Mesendoderm (in vitro differentiated cells): Measurements from ENCODE around the gene FTO.

Source experiments
- DNase-seq: peaks from one replicate; pipeline ENCODE4 v3.0.0; 2013
- H2AK5ac ChIP-seq: 2 replicates; pipeline ENCODE4 v1.6.1; 2013; ENCODE audit warnings: low read length, inconsistent platforms
- H2BK120ac ChIP-seq: 2 replicates; pipeline ENCODE4 v1.6.1; 2013; ENCODE audit warnings: low read depth, mild to moderate bottlenecking, low read length, moderate library complexity, mixed read lengths
- H2BK15ac ChIP-seq: replicated peaks from 2 replicates; pipeline ENCODE4 v1.6.1; 2013; ENCODE audit warnings: low read depth, mild to moderate bottlenecking, moderate library complexity
- H2BK5ac ChIP-seq: 2 replicates; pipeline ENCODE4 v1.6.1; 2013; ENCODE audit warnings: low read length, inconsistent platforms
- H3K18ac ChIP-seq: 2 replicates; pipeline ENCODE4 v1.6.1; 2013; ENCODE audit warnings: mild to moderate bottlenecking, low read length, mixed read lengths
- H3K23ac ChIP-seq: one replicate; pipeline ENCODE4 v1.6.1; 2013; ENCODE audit warnings: low read length
- H3K27ac ChIP-seq: 2 replicates; pipeline ENCODE4 v1.5.1; 2013; ENCODE audit warnings: low read depth, mild to moderate bottlenecking, inconsistent platforms, low read length, moderate library complexity
- H3K27me3 ChIP-seq: 2 replicates; pipeline ENCODE4 v1.6.1; 2013; ENCODE audit warnings: low read length, control low read depth, mild to moderate bottlenecking, inconsistent platforms; ENCODE audit not compliant: insufficient read depth, poor library complexity
- H3K36me3 ChIP-seq: 2 replicates; pipeline ENCODE4 v1.6.1; 2013; ENCODE audit warnings: low read length, inconsistent platforms; ENCODE audit not compliant: control insufficient read depth, insufficient read depth
- H3K4ac ChIP-seq: one replicate; pipeline ENCODE4 v1.6.1; 2013; ENCODE audit warnings: low read depth, mild to moderate bottlenecking, low read length, moderate library complexity
- H3K4me1 ChIP-seq: 2 replicates; pipeline ENCODE4 v1.6.1; 2013; ENCODE audit warnings: low read depth, low read length, inconsistent platforms; ENCODE audit not compliant: control insufficient read depth
- H3K4me2 ChIP-seq: 2 replicates; pipeline ENCODE4 v1.6.1; 2013; ENCODE audit warnings: low read length
- H3K4me3 ChIP-seq: 2 replicates; pipeline ENCODE4 v1.5.1; 2013; ENCODE audit warnings: mild to moderate bottlenecking, low read length
- H3K56ac ChIP-seq: one replicate; pipeline ENCODE4 v1.6.1; 2013; ENCODE audit warnings: low read length
- H3K79me1 ChIP-seq: 2 replicates; pipeline ENCODE4 v1.6.1; 2013; ENCODE audit warnings: low read length, inconsistent platforms
- H3K79me2 ChIP-seq: 2 replicates; pipeline ENCODE4 v1.6.1; 2013; ENCODE audit warnings: mild to moderate bottlenecking, low read length; ENCODE audit not compliant: control insufficient read depth, insufficient read depth
- H3K9ac ChIP-seq: 2 replicates; pipeline ENCODE4 v1.6.1; 2013; ENCODE audit warnings: low read length, inconsistent platforms
- H4K5ac ChIP-seq: one replicate; pipeline ENCODE4 v1.6.1; 2013; ENCODE audit warnings: low read length
- H4K8ac ChIP-seq: one replicate; pipeline ENCODE4 v1.6.1; 2013; ENCODE audit warnings: low read depth, mild to moderate bottlenecking, control low read depth, low read length, moderate library complexity
- WGBS: extraction: QIAGEN DNeasy Blood & Tissue Kit; methylation state at CpG from one replicate; pipeline ENCODE4 v1.1.7; 2013; ENCODE audit warnings: low lambda C conversion rate, missing lambda C conversion rate; ENCODE audit not compliant: insufficient coverage; ENCODE audit errors: extremely low coverage; 5-methylcytosine and 5-hydroxymethylcytosine counted together

The FTO gene

DNA sequence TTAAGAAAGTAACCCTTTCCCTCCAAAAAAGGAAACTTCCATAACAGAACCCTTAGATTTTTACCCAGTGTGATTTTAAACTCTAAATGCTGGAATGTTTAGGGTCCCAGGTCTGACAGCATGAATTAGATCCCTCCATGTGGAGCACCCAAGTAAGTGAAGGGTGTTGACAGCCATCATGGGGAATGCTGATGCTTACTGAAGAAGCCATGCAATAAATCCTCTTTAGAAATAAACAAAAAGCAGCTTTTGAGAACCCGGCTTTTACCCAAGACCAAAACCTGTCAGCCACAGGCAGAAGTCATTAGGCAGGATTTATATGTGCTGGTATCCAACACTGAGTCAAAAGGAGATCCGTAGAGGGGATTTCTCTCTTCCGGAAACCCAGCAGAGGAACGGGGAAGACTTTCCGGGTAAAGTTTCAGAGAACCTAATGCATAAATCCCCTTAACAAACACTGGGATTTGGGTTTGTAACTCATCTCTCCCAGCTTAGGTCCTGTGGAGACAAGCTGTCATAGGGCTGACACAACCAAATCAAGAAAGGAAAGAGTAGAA is 295.1 kb downstream of the FTO start:
- Histone ChIP-seq H3K4ac (no peak overlapping the region), H4K5ac (no peak overlapping the region), H3K4me3 (no peak overlapping the region), H3K9ac (no peak overlapping the region), H3K27ac (no peak overlapping the region), H4K8ac (no peak overlapping the region), H3K18ac (no peak overlapping the region), H3K36me3 (no peaks in the 10 kb centered on the region), H3K23ac (no peak overlapping the region), H3K56ac (no peak overlapping the region), H3K4me2 (no peak overlapping the region), H3K79me2 (no peaks in the 10 kb centered on the region), H3K79me1 (no peaks in the 10 kb centered on the region), H3K4me1 (no peaks in the 10 kb centered on the region), H2AK5ac (no peak overlapping the region), H2BK15ac (no peak overlapping the region), H3K27me3 (no peaks in the 10 kb centered on the region), H2BK5ac (no peak overlapping the region), H2BK120ac (no peak overlapping the region)
- DNase-seq, result no peak
- WGBS, result no CpG with 5 or more reads among the region's 5 CpGs

DNA sequence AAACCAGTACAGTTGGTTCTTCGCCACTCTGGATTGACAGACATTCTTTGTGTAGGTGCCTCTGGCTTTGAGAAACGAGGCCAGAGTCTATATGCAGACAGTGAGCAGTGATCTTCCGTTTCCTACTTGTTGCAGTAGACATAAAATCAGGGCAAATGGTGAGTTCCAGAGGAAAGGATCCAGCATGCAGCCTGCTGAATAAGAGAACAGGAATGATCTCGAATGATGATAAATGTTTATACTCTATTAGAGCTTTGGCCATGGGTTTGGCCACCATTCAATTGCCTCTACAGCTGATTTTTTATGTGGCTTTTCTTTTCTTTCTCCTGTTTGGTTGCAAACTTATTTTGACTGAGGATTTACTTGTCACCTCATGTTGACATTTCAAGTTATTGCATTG is 295.9 kb downstream of the FTO start:
- no peak overlapping the region for H3K9ac ChIP-seq
- no peak overlapping the region for H2BK15ac ChIP-seq
- no peak overlapping the region for H3K4me2 ChIP-seq
- no peaks in the 10 kb centered on the region for H3K27me3 ChIP-seq
- H3K79me2 ChIP-seq, result no peaks in the 10 kb centered on the region
- H4K8ac ChIP-seq, result no peak overlapping the region
- no peak overlapping the region for H3K27ac ChIP-seq
- no peak overlapping the region for H4K5ac ChIP-seq
- H3K79me1 ChIP-seq, result no peaks in the 10 kb centered on the region
- no peak overlapping the region for H2BK120ac ChIP-seq
- no peak overlapping the region for H3K4ac ChIP-seq
- H3K18ac ChIP-seq, result no peak overlapping the region
- H3K23ac ChIP-seq, result no peak overlapping the region
- H3K4me1 ChIP-seq, result no peaks in the 10 kb centered on the region
- WGBS, result no CpG with 5 or more reads among the region's 4 CpGs
- no peaks in the 10 kb centered on the region for H3K36me3 ChIP-seq
- H3K56ac ChIP-seq, result no peak overlapping the region
- no peak for DNase-seq
- no peak overlapping the region for H2BK5ac ChIP-seq
- H2AK5ac ChIP-seq, result no peak overlapping the region
- H3K4me3 ChIP-seq, result no peak overlapping the region

DNA sequence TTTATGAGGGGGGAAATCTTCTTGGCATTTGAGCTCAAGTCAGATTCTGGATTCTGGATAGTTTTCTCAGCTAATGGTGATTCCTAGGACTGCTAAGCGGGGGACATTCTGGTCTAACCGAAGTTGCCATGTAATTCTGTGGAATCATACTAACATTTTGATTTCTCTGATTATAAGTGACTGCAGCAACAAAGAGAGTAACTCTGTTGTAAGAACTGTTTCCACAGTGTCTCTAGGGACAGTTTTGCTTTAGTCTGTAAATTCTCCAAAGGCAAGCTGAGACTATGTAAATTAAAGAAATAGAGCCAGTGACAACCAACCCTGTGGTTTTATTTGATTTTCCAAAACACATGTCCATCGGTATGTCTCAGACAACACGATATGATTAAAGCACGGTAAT is 296.4 kb downstream of the FTO start:
- Histone ChIP-seq H4K5ac (no peak overlapping the region), H3K56ac (no peak overlapping the region), H3K4ac (no peak overlapping the region), H3K36me3 (no peaks in the 10 kb centered on the region), H3K18ac (no peak overlapping the region), H3K27me3 (no peaks in the 10 kb centered on the region), H2BK5ac (no peak overlapping the region), H3K23ac (no peak overlapping the region), H2AK5ac (no peak overlapping the region), H3K79me1 (no peaks in the 10 kb centered on the region), H3K4me1 (no peaks in the 10 kb centered on the region), H2BK120ac (no peak overlapping the region), H3K4me3 (no peak overlapping the region), H3K27ac (no peak overlapping the region), H4K8ac (no peak overlapping the region), H3K79me2 (no peaks in the 10 kb centered on the region), H3K4me2 (no peak overlapping the region), H3K9ac (no peak overlapping the region), H2BK15ac (no peak overlapping the region)
- DNase-seq, result no peak
- WGBS, result no CpG with 5 or more reads among the region's 5 CpGs

DNA sequence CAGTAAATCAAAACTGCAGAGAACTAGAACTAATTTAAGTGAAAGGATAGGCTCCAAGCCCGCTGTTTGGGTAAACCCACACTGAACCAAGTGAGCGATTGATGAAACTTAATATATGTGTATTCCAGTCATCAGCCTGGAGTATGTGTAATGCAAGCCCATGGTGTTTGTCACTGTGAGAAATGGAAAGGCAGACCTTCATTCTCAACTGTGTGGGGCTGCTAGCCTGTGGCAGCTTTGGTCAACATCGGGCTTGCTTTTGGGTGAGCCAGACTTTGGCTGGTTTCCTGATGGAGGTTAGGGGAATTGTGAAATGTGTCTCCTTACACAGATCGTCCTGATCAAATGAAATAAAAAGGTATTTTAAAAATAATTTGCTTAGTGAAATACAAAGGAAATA is 302.7 kb downstream of the FTO start:
- no peaks in the 10 kb centered on the region for H3K4me1 ChIP-seq
- H2AK5ac ChIP-seq, result no peak overlapping the region
- H2BK5ac ChIP-seq, result no peak overlapping the region
- no peak overlapping the region for H3K4ac ChIP-seq
- no peaks in the 10 kb centered on the region for H3K79me2 ChIP-seq
- H3K36me3 ChIP-seq, result no peaks in the 10 kb centered on the region
- no peak overlapping the region for H3K56ac ChIP-seq
- H3K27ac ChIP-seq, result no peak overlapping the region
- no peak overlapping the region for H2BK120ac ChIP-seq
- H3K27me3 ChIP-seq, result no peaks in the 10 kb centered on the region
- DNase-seq, result no peak
- WGBS, result no CpG with 5 or more reads among the region's 4 CpGs
- no peak overlapping the region for H3K18ac ChIP-seq
- no peaks in the 10 kb centered on the region for H3K79me1 ChIP-seq
- no peak overlapping the region for H3K4me2 ChIP-seq
- no peak overlapping the region for H2BK15ac ChIP-seq
- H3K9ac ChIP-seq, result no peak overlapping the region
- no peak overlapping the region for H4K8ac ChIP-seq
- H4K5ac ChIP-seq, result no peak overlapping the region
- no peak overlapping the region for H3K4me3 ChIP-seq
- H3K23ac ChIP-seq, result no peak overlapping the region

DNA sequence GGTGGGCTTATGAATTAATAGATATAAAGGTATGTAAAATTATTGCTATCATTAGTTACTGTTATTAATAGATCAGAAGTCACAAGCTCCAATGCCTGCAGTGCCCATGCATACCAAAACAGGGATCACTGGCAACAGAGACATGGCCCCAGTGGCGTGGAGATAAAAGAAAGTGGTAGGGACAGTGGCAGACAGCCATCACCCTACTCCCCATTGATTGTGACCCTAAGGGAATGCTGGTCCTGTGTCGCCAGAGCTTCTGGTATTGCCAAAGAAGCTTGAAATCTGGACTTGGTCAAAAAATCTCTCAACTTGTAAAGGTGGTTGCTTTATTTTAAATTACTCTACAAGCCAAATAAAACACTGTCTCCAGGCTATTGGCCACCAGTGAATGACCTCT is 303.5 kb downstream of the FTO start:
- Histone ChIP-seq H3K56ac (no peak overlapping the region), H3K4ac (no peak overlapping the region), H2BK120ac (no peak overlapping the region), H2AK5ac (no peak overlapping the region), H3K9ac (no peak overlapping the region), H3K79me2 (no peaks in the 10 kb centered on the region), H3K4me1 (no peaks in the 10 kb centered on the region), H3K36me3 (no peaks in the 10 kb centered on the region), H2BK5ac (no peak overlapping the region), H3K18ac (no peak overlapping the region), H2BK15ac (no peak overlapping the region), H3K4me3 (no peak overlapping the region), H3K4me2 (no peak overlapping the region), H3K79me1 (no peaks in the 10 kb centered on the region), H4K8ac (no peak overlapping the region), H3K27me3 (no peaks in the 10 kb centered on the region), H3K27ac (no peak overlapping the region), H3K23ac (no peak overlapping the region), H4K5ac (no peak overlapping the region)
- DNase-seq, result no peak
- no CpG with 5 or more reads among the region's 2 CpGs for WGBS

DNA sequence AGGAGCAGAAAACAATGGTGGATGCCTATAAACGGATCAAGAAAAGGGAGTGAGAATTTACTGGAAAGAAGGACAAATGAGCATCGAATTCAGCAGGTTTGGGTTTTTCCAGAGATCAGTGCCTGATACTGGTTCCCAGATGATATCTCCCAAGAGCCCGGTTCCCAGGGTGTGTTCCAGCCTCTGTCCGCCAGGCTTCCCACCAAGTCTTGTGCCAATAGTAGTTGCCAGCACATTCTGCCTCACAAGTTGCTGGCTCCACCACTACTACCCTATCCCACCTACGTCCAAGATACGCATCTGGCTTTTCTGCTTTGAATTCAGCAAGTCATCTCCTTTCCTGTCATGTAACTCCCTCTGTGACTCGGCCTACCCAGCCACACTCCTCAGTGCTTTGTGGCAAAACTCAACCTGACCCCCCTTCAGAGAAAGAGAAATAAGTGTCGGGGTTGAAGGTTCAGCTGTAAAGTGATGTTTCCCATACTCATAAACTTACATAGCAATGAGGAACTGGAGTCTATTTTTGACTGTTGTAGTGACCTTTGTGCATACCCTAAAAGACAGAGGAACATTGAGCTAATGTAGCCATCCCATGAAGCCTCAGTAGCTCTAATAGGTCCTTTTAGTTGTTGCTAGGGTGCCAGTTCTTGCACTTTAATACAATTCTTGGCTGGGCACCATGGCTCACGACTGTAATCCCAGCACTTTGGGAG is 305.7 kb downstream of the FTO start:
- H4K8ac ChIP-seq, result no peak overlapping the region
- no peaks in the 10 kb centered on the region for H3K79me2 ChIP-seq
- no peaks in the 10 kb centered on the region for H3K4me1 ChIP-seq
- H3K36me3 ChIP-seq, result no peaks in the 10 kb centered on the region
- H2BK120ac ChIP-seq, result no peak overlapping the region
- no peak overlapping the region for H3K4me2 ChIP-seq
- no peak overlapping the region for H2BK15ac ChIP-seq
- no peak overlapping the region for H2AK5ac ChIP-seq
- no peak overlapping the region for H3K18ac ChIP-seq
- H4K5ac ChIP-seq, result no peak overlapping the region
- no peak overlapping the region for H3K23ac ChIP-seq
- H3K9ac ChIP-seq, result no peak overlapping the region
- no peak overlapping the region for H3K56ac ChIP-seq
- H3K79me1 ChIP-seq, result no peaks in the 10 kb centered on the region
- no peak overlapping the region for H3K4me3 ChIP-seq
- DNase-seq, result no peak
- no peaks in the 10 kb centered on the region for H3K27me3 ChIP-seq
- H3K27ac ChIP-seq, result no peak overlapping the region
- WGBS, result no CpG with 5 or more reads among the region's 9 CpGs
- no peak overlapping the region for H3K4ac ChIP-seq
- no peak overlapping the region for H2BK5ac ChIP-seq
